IMR-90 (cell line): ENCODE measurements around the gene CEBPG.

Experiments used
- CEBPB ChIP-seq: IDR thresholded peaks from 2 replicates; pipeline ENCODE4 v1.6.1; 2012; ENCODE audit warnings: low read depth, low read length, improper control_type of control experiment
- CHD1 ChIP-seq: IDR thresholded peaks from 2 replicates; pipeline ENCODE4 v1.6.1; 2012; ENCODE audit warnings: low read depth, low read length, improper control_type of control experiment
- FOS ChIP-seq: fragments of 150-350 bp; IDR thresholded peaks from 2 replicates; pipeline ENCODE4 v1.6.1; 2016; ENCODE audit warnings: low read depth, low read length
- MAFK ChIP-seq: IDR thresholded peaks from 2 replicates; pipeline ENCODE4 v1.6.1; 2012; ENCODE audit warnings: low read depth, low read length, improper control_type of control experiment
- MAZ ChIP-seq: IDR thresholded peaks from 2 replicates; pipeline ENCODE4 v1.6.1; 2012; ENCODE audit warnings: low read depth, mild to moderate bottlenecking, low read length, improper control_type of control experiment, moderate library complexity, borderline replicate concordance
- MXI1 ChIP-seq: IDR thresholded peaks from 2 replicates; pipeline ENCODE4 v1.6.1; 2012; ENCODE audit warnings: low read depth, mild to moderate bottlenecking, low read length, moderate library complexity, borderline replicate concordance
- POLR2A ChIP-seq: IDR thresholded peaks from 2 replicates; pipeline ENCODE4 v1.6.1; 2012; ENCODE audit warnings: mild to moderate bottlenecking, low read depth, low read length
- RAD21 ChIP-seq: IDR thresholded peaks from 2 replicates; pipeline ENCODE4 v1.6.1; 2012; ENCODE audit warnings: low read length, improper control_type of control experiment
- RCOR1 ChIP-seq: IDR thresholded peaks from 2 replicates; pipeline ENCODE4 v1.6.1; 2012; ENCODE audit warnings: mild to moderate bottlenecking, low read length, improper control_type of control experiment; ENCODE audit not compliant: insufficient replicate concordance
- RFX5 ChIP-seq: IDR thresholded peaks from 2 replicates; pipeline ENCODE4 v1.8.0; 2012; ENCODE audit warnings: low read depth, mild to moderate bottlenecking, low read length, moderate library complexity
- TF ChIP-seq, protein P1 (sequence below): conservative IDR thresholded peaks from 2 replicates; pipeline ENCODE4 v1.5.1; 2012; ENCODE audit warnings: mild to moderate bottlenecking, low read depth, low read length, improper control_type of control experiment
- TF ChIP-seq, protein P2 (sequence below): fragments of 150-350 bp; IDR thresholded peaks from 2 replicates; pipeline ENCODE4 v1.6.1; 2017; ENCODE audit warnings: mild to moderate bottlenecking, antibody characterized with exemption, low read length, low read depth

DNA sequence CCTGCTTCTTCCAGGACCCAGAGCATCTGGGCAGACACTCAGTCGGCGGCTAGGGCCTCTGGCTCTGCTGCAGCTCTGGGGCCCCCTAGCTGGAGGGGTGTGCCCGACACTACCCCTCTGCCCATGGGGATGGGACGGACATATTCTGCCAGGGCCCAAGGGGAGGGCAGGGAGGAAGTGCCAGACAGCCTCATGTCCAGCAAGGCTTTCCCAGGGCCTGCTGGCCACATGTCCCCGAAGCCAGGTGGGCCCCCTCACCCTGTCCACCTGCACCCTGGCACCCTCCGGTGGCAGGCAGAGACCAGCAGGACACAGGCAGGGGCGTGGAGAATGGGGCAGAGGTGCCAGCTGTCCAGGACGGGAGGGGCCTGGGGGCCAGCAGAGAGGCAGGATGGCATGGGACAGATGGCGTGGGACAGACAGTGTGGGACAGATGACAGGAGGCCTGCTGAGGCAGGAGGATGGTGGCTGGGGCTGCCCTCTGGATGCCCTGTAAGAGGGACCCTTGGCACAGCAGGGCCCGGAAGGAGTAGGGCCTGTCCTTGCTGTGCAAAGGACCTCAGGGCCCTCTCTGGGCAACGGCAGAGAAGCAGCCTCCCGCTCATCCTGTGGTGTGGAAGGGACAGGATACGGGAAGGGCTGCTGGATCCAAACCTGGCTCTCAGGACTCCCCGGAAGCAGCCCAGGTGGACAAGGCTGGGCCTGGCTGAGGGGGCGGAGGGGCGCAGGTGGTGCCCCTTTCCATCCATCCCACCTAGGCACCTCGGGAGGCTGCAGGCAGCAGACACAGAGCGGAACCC is 29.1 kb downstream of the CEBPG start:
- TF ChIP-seq, protein P1, sequence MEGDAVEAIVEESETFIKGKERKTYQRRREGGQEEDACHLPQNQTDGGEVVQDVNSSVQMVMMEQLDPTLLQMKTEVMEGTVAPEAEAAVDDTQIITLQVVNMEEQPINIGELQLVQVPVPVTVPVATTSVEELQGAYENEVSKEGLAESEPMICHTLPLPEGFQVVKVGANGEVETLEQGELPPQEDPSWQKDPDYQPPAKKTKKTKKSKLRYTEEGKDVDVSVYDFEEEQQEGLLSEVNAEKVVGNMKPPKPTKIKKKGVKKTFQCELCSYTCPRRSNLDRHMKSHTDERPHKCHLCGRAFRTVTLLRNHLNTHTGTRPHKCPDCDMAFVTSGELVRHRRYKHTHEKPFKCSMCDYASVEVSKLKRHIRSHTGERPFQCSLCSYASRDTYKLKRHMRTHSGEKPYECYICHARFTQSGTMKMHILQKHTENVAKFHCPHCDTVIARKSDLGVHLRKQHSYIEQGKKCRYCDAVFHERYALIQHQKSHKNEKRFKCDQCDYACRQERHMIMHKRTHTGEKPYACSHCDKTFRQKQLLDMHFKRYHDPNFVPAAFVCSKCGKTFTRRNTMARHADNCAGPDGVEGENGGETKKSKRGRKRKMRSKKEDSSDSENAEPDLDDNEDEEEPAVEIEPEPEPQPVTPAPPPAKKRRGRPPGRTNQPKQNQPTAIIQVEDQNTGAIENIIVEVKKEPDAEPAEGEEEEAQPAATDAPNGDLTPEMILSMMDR: no peak
- TF ChIP-seq RCOR1 (no peak), MAZ (no peak), POLR2A (no peak), MXI1 (no peak), CHD1 (no peak), FOS (no peak), MAFK (no peak), CEBPB (no peak), RAD21 (no peak), RFX5 (no peak)
- TF ChIP-seq, protein P2, sequence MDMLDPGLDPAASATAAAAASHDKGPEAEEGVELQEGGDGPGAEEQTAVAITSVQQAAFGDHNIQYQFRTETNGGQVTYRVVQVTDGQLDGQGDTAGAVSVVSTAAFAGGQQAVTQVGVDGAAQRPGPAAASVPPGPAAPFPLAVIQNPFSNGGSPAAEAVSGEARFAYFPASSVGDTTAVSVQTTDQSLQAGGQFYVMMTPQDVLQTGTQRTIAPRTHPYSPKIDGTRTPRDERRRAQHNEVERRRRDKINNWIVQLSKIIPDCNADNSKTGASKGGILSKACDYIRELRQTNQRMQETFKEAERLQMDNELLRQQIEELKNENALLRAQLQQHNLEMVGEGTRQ: no peak
